ENCODE data around the gene SLC35A5. TPM values are rescaled to one million over a fixed set of nuclear protein-coding genes. Genes with fewer than 3 reads are reported as not detected.

The SLC35A5 gene
- total and polyA plus RNA-seq, 2 experiments from 2014 or later = 16.7 to 38.3 TPM

DNA sequence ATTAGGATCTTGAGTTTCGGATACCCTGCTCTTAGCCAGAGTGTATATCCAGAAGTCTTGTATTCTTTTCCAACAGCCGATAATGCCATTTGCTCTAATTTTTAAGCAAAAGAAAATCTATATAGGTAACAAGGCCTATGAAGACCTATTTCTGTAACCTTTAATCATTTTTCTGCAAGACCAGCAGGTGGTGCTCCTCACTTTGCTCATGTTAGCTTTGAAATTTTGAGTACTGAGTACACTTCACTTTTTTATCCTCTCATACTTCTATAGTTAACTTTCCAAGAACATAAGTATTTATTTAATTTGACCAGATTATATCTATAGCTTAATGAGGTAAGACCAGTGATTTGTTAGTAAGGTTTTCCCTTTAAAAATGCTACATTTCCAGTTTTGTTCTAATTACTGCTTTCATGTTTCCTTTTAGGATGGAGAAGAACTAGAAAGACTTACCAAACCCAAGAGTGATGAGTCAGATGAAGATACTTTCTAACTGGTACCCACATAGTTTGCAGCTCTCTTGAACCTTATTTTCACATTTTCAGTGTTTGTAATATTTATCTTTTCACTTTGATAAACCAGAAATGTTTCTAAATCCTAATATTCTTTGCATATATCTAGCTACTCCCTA is 20.5 kb downstream of the SLC35A5 start:
- H3K36me3 ChIP-seq = peaks cover 9% of the 10 kb centered on the region
- TF ChIP-seq CTCF (IDR thresholded peaks at IDR 0.05; ENCODE audit: low read depth, low read length) = peak; percentile 66
- no peak overlapping the region for H3K4me3 ChIP-seq
- no peak overlapping the region for H3K27ac ChIP-seq
- DNase-seq (ENCODE audit: low read depth in 1 of 2, low spot score in 1 of 2) = peak; percentile 49 to 84
- no peaks in the 10 kb centered on the region for H3K9me3 ChIP-seq (ENCODE audit: low read depth)
- no peaks in the 10 kb centered on the region for H3K27me3 ChIP-seq
- H3K4me1 ChIP-seq (ENCODE audit: low read depth) = peaks cover 18% of the 10 kb centered on the region

- no peaks in the 10 kb centered on the region for H3K27me3 ChIP-seq
- TF ChIP-seq CTCF (IDR thresholded peaks at IDR 0.05; ENCODE audit: low read depth, low read length) = no peak
- H3K9me3 ChIP-seq (ENCODE audit: low read depth) = no peaks in the 10 kb centered on the region
- no peak overlapping the region for H3K4me3 ChIP-seq
- peaks cover 9% of the 10 kb centered on the region for H3K36me3 ChIP-seq
- no peak for DNase-seq (ENCODE audit: low read depth in 1 of 2, low spot score in 1 of 2)
- H3K27ac ChIP-seq = no peak overlapping the region
- peaks cover 18% of the 10 kb centered on the region for H3K4me1 ChIP-seq (ENCODE audit: low read depth)
Observed at GRCh38 chr3:112583105-112583504, 21.3 kb downstream of the SLC35A5 start.

DNA sequence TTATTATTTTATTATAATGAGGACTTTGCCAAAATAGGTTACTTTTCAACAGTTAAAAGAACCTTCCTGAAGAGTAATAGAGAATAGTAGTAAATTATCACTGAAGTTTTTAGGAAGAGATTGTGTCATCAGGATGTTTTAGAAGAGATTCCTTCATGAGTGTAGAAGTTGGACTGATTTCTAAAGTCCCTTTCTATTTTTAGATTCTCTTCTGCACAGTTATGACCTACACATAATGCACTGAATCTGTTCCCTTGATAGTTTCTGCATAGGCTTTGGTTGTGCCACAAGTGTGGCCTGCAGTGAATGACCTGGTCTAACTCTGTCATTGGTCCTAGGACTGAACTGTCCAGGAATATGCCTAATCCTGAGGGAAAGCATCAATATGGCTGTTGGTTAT is 23.9 kb downstream of the SLC35A5 start:
- Histone ChIP-seq H3K4me1 (ENCODE audit: low read depth) (peaks cover 18% of the 10 kb centered on the region), H3K27ac (no peak overlapping the region), H3K36me3 (peaks cover 9% of the 10 kb centered on the region), H3K9me3 (ENCODE audit: low read depth) (no peaks in the 10 kb centered on the region), H3K4me3 (no peak overlapping the region), H3K27me3 (no peaks in the 10 kb centered on the region)
- no peak for DNase-seq (ENCODE audit: low read depth in 1 of 2, low spot score in 1 of 2)
- TF ChIP-seq CTCF (IDR thresholded peaks at IDR 0.05; ENCODE audit: low read depth, low read length) = no peak

GRCh38 chr3:112587336-112587735 is 25.5 kb downstream of the SLC35A5 start:
- DNase-seq (ENCODE audit: low read depth in 1 of 2, low spot score in 1 of 2) = peak in 1 of 2 donors; percentile 14
- no peaks in the 10 kb centered on the region for H3K27me3 ChIP-seq
- no peak for TF ChIP-seq CTCF (IDR thresholded peaks at IDR 0.05; ENCODE audit: low read depth, low read length)
- no peaks in the 10 kb centered on the region for H3K9me3 ChIP-seq (ENCODE audit: low read depth)
- peaks cover 18% of the 10 kb centered on the region for H3K4me1 ChIP-seq (ENCODE audit: low read depth)
- H3K4me3 ChIP-seq = no peak overlapping the region
- peaks cover 9% of the 10 kb centered on the region for H3K36me3 ChIP-seq
- no peak overlapping the region for H3K27ac ChIP-seq

GRCh38 chr3:112593258-112593657 is 31.4 kb downstream of the SLC35A5 start:
- H3K27me3 ChIP-seq = no peaks in the 10 kb centered on the region
- DNase-seq (ENCODE audit: low read depth in 1 of 2, low spot score in 1 of 2) = no peak
- H3K4me3 ChIP-seq = no peak overlapping the region
- no peak for TF ChIP-seq CTCF (IDR thresholded peaks at IDR 0.05; ENCODE audit: low read depth, low read length)
- no peak overlapping the region for H3K27ac ChIP-seq
- H3K9me3 ChIP-seq (ENCODE audit: low read depth) = no peaks in the 10 kb centered on the region
- H3K36me3 ChIP-seq = no peaks in the 10 kb centered on the region
- H3K4me1 ChIP-seq (ENCODE audit: low read depth) = peaks cover 8% of the 10 kb centered on the region

Data from cardiac muscle cell (in vitro differentiated cells and primary cell).